SJSA1 (cell line): Measurements from ENCODE around the gene UBXN2A. TPM values are rescaled to one million over a fixed set of nuclear protein-coding genes. Genes with fewer than 3 reads are reported as not detected.

Experiments
- DNase-seq, 2 experiments: peaks; one replicate each; pipeline ENCODE4 v3.0.0-alpha.2; 2015 to 2020; ENCODE audit warnings: low spot score in 2 of 2, low read depth in 1 of 2
- H3K27ac ChIP-seq: fragments of 250-450 bp; sonication (Bioruptor Pico); 2 replicates; pipeline ENCODE4 v1.5.1; 2020; ENCODE audit warnings: mild to moderate bottlenecking, moderate library complexity
- H3K27me3 ChIP-seq: fragments of 250-450 bp; sonication (Bioruptor Pico); replicated peaks from 2 replicates; pipeline ENCODE4 v1.5.1; 2020; ENCODE audit warnings: mild to moderate bottlenecking, moderate library complexity
- H3K36me3 ChIP-seq: fragments of 250-450 bp; sonication (Bioruptor Pico); 2 replicates; pipeline ENCODE4 v1.5.1; 2020; ENCODE audit warnings: mild to moderate bottlenecking
- H3K4me1 ChIP-seq: fragments of 250-450 bp; sonication (Bioruptor Pico); replicated peaks from 2 replicates; pipeline ENCODE4 v1.6.1; 2021; ENCODE audit warnings: mild to moderate bottlenecking
- H3K4me3 ChIP-seq: fragments of 250-450 bp; sonication (Bioruptor Pico); 2 replicates; pipeline ENCODE4 v1.5.1; 2020; ENCODE audit warnings: mild to moderate bottlenecking
- H3K9me3 ChIP-seq: fragments of 250-450 bp; sonication (Bioruptor Pico); replicated peaks from 2 replicates; pipeline ENCODE4 v1.5.1; 2020; ENCODE audit warnings: mild to moderate bottlenecking
- total RNA-seq: library from RNA; depleted of rRNA; stranded (reverse); fragments of >200 nt; shearing (Covaris generic); gene quantifications from 2 replicates; pipeline ENCODE4 v1.2.3, GENCODE V29; 2014; rRNA removed

Gene UBXN2A
- total RNA-seq, 1 experiment from 2014 or later: 34.3 TPM

DNA sequence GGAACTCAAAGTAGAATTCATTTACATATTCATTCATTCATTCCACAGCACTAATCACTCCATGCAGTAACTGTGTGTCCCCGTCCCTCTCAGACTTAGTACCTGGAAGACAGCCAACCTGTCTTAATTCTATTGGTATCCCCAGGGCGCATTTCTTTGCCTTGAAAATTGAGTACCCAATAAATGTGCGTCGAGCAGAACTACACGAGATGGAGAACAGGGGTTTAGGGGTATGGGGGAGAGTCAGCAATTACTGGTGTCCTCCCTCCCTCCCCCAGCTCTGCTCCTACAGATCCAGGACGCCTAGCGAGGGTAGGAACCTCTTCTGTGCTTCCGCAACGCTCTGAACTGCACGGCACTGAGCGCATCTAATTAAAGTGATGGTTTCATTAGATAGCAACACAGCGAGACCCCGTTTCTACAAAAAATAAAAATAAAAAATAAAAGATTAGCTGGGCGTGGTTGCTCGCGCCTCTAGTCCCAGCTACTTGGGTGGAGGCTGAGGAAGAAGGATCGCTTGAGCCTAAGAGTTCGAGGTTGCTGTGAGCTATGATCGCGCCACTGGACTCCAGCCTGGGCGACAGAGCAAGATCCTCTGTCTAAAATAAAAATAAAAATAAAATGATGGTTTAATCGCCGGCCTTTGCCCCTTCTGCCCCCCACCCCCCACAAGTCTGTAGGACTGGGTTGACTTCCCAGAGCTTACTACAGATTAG is 108.7 kb downstream of the UBXN2A start:
- Histone ChIP-seq H3K4me1 (peaks cover 24% of the 10 kb centered on the region), H3K36me3 (no peaks in the 10 kb centered on the region), H3K27ac (no peak overlapping the region), H3K9me3 (no peaks in the 10 kb centered on the region), H3K27me3 (no peaks in the 10 kb centered on the region), H3K4me3 (peak overlapping the region; percentile 56)
- DNase-seq: no peak

DNA sequence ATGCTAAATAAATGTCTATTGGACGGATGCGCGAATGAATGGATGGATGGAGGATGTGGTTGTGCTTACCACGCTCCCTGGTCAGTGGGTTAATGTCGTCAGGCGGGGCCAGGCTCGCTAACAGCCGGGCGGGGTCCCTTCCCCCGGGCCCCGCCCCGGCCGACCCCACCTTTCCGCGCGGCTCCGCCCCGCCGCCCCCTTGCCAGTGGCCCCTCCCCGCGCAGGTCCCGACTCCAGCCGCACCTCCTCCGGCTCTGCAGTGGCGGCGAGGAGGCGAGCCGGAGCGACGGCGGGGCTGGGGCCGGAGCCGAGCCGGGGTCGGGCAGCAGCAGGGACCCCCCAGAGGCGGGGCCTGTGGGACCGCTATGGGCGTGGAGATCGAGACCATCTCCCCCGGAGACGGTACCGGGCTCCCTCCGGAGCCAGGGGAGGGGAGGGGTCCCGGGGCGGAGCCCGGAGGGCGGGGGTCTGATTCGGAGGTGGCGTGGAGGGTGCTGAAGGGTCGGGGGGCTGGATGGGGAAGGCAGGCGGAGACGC is 109.3 kb downstream of the UBXN2A start, which contains the start of gene FKBP1B:
TSS of gene FKBP1B (plus strand) at position 257 of the 537 bp plus-strand sequence. CDS start at position 366, 109 bp downstream.
- peak within 1 kb of the TSS; percentile 56 for H3K4me3 ChIP-seq
- H3K4me1 ChIP-seq: peaks cover 24% of the 10 kb centered on the region
- H3K36me3 ChIP-seq: no peaks in the 10 kb centered on the region
- peak; percentile 25 to 76 for DNase-seq
- no peaks in the 10 kb centered on the region for H3K9me3 ChIP-seq
- H3K27ac ChIP-seq: no peak within 1 kb of the TSS
- no peaks in the 10 kb centered on the region for H3K27me3 ChIP-seq

- peak overlapping the region; percentile 56 for H3K4me3 ChIP-seq
- H3K27ac ChIP-seq: no peak overlapping the region
- peak in 1 of 2 experiments; percentile 33 for DNase-seq
- no peaks in the 10 kb centered on the region for H3K36me3 ChIP-seq
- H3K27me3 ChIP-seq: no peaks in the 10 kb centered on the region
- peaks cover 24% of the 10 kb centered on the region for H3K4me1 ChIP-seq
- no peaks in the 10 kb centered on the region for H3K9me3 ChIP-seq
Measured at GRCh38 chr2:24050041-24050979, 110.0 kb downstream of the UBXN2A start.

GRCh38 chr2:24051833-24052232 is 111.6 kb downstream of the UBXN2A start:
- Histone ChIP-seq H3K27ac (no peak overlapping the region), H3K36me3 (no peaks in the 10 kb centered on the region), H3K4me3 (no peak overlapping the region), H3K27me3 (no peaks in the 10 kb centered on the region), H3K9me3 (no peaks in the 10 kb centered on the region), H3K4me1 (peaks cover 20% of the 10 kb centered on the region)
- no peak for DNase-seq

GRCh38 chr2:24052951-24053350 is 112.7 kb downstream of the UBXN2A start:
- Histone ChIP-seq H3K9me3 (no peaks in the 10 kb centered on the region), H3K4me1 (peaks cover 17% of the 10 kb centered on the region), H3K27me3 (no peaks in the 10 kb centered on the region), H3K36me3 (no peaks in the 10 kb centered on the region), H3K4me3 (no peak overlapping the region), H3K27ac (no peak overlapping the region)
- peak in 1 of 2 experiments; percentile 41 for DNase-seq

Other genes starting within 250 kb of the UBXN2A start
- 6.7 and 13.5 TPM in 2 replicates for gene ATAD2B, start 13.3 kb upstream of the UBXN2A start, total RNA-seq
- not detected in 2 replicates for gene MFSD2B, start 69.6 kb downstream of the UBXN2A start, total RNA-seq
- 18.0 and 18.5 TPM in 2 replicates for gene WDCP, start 106.9 kb downstream of the UBXN2A start, total RNA-seq
- gene FKBP1B, start 109.3 kb downstream of the UBXN2A start, total RNA-seq: 15.1 and 18.2 TPM in 2 replicates
- gene SF3B6, start 135.9 kb downstream of the UBXN2A start, total RNA-seq: 274 and 353 TPM in 2 replicates
- 8.1 and 19.6 TPM in 2 replicates for gene TP53I3, start 144.4 kb downstream of the UBXN2A start, total RNA-seq
- gene PFN4, start 182.9 kb downstream of the UBXN2A start, total RNA-seq: 0.29 and 0.69 TPM in 2 replicates
- gene FAM228B, start 183.0 kb downstream of the UBXN2A start, total RNA-seq: 4.4 and 5.1 TPM in 2 replicates
- gene FAM228A, start 234.6 kb downstream of the UBXN2A start, total RNA-seq: not detected in 2 replicates